CD4-positive, alpha-beta T cell treated with Interleukin-1 beta for 1 hour (primary cell): ENCODE data around the gene BGN.

Experiments used
- DNase-seq, 2 donors: peaks; one replicate each; pipeline ENCODE4 v3.0.0-alpha.2; 2020 to 2022

The BGN gene

DNA sequence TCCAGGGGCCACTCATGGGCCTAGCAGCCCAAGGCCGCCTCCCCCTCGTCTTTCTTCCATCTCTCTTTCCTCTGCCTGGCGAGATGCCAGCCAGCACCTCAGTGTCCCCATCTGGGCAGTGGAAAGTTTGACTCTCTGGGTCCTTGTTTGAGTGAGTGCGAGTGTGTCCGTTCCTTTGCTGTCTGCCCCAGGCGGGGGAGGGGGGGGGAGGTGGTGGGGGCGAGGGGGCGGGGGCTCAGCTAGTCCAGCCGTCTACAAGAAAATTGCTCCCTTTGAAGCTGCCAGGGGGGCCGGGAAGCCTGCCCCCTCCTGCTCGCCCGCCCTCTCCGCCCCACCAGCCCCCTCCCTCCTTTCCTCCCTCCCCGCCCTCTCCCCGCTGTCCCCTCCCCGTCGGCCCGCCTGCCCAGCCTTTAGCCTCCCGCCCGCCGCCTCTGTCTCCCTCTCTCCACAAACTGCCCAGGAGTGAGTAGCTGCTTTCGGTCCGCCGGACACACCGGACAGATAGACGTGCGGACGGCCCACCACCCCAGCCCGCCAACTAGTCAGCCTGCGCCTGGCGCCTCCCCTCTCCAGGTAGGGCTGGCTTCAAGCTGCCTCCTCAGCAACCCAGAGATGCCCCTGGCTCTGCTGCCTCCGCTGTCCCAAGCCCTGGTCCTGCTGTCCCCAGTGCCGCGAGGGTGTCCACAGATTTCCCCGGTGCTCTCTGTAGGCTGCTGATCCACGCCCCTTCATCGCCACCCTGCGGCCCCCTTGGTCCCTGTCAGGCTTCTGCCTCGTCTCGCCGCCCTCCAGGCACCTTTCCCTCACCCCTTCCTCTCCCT lies at the start of gene BGN:
TSS of gene BGN (plus strand) at position 440 of the 821 bp plus-strand sequence. CDS start 9,652 bp downstream, outside the sequence.
- DNase-seq, result peak in 1 of 2 donors; percentile 7

DNA sequence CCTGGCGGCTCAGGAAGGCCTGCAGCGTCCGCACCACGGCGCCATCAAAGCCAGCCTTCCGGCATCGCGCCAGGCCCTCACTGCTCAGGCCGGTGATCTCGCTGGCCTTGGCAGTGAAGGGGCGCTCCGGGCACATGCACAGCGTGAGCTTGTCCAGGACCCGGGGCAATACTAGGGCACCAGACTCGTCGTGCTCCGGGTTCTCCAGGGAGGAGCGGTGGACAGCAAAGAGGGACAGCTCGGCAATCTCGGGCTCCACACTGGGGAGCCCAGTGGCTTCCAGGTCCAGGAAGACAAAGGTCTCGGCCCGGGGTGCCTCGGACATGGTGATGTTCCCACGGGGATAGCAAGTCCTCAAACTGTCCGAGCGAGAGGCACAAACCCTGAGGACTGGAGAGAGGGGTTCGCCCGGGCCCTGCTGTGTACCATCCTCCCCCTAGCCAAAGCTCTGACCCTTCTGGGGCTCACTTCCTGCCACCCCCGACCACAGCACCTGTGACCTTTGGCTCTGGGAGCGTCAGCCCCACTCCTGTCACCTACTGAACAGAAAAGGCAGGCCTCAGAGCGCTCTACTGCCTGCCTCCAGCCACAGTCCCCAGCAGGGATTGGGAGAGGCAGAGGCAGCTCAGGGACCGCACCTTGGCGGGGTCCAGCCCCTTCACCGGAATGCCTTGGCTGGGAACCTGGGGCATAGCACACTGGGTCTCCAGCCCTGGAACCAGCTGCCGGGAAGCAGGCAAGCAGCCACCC lies 49.5 kb upstream of the BGN start:
- DNase-seq, result no peak

DNA sequence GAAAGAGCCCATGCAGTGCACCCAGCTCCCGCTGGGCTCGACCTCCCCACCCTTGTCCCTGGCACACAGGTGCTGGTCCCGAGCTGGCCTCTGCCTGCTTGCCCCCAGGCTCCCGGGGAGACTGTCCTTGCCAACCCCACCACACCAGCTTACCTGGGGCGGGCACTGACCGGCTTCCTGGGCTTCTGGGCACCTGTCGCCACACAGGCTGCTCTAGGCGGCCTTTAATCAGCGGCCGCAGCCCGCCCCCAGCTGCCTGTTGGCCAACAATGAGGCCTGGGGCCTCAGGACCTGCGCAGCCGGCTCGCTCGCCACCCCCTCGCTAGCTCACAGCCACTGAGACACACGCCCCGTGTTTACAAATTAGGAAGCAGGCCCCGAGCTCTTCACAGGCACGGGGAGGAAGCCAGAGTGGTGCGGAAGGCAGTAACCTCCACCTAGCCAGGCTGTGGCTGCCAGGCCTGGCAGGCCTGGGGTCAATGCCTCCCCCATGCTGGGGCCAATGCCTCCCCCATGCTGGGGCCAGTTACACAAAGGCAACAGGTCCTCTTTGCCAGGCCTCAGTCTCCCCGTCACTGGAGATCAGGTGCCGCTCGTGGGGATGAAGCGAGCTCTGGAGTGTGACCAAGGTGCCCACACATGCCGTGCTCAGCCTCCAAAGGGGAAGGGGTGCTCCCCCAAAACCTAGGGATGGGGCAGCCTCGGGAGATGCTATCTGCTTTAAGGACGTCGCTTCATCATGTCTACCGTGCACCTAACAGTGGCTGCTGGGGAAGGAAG lies 48.7 kb upstream of the BGN start, which contains the start of gene TREX2:
TSS of gene TREX2 (minus strand) at position 201 of the 780 bp plus-strand sequence. CDS start 626 bp downstream, outside the sequence.
- no peak for DNase-seq

DNA sequence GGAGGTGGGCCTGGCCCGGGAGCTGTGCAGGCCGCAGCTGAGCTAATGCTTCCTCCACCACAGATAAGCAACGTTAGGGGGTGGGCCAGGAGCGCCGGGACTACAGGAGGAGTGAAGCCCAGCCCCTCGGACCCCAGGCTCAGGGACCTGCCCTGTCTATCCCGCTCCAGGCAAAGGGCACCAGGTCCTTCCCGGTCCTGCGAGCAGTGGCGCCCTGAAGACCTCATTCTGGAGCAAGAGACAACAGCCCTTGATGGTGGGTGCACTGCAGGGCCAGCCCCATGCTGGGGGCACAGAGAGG lies 48.2 kb upstream of the BGN start:
- DNase-seq, result no peak

DNA sequence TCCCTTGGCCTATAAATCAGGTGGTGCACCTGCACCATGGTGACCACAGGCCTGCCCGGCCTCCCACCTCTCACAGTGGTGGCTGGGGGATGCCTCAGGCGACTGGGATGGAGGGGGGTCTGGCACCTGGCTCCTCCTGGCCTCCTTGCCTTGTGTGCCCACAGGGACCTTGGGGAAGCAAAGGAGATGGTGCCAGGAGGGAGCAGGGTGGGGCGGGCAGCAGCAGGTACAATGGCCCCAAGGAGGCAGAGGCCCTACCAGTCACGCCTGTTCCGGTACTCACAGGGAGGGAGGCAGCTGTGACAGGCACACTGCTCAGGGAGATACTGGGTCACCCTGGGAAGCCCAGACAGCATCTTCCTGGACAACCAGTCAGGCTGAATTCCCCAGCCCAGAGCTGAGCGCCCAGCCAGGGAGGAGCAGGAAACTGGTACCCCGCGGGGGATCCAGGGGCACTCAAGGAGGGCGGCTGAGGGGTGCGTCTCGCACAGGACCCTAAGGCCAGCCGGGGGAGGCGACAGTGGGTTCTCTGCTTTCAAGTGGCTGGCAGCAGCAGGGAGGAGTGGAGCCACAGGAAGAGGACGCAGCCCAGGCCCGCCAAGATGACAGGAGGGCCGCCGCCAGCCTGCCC lies 47.7 kb upstream of the BGN start:
- DNase-seq, result no peak

DNA sequence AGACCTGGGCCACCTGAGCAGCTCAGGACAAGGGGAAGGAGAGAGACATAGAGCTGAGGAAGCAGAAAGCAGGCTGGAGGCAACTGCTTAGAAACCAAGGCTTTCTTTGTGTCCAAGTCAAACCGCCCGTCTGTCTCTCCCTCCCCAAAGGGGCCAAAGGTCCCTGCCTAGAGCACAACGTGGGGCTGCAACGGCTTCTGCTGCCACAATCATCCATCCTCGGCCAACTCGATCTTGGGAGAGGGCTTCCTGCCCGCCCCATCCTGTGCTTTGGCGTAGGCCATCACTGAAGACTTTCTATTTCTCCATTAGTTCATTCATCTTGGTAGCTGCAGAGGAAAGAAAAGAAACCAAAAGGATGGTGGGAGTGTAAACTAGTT lies 47.2 kb upstream of the BGN start:
- no peak for DNase-seq

DNA sequence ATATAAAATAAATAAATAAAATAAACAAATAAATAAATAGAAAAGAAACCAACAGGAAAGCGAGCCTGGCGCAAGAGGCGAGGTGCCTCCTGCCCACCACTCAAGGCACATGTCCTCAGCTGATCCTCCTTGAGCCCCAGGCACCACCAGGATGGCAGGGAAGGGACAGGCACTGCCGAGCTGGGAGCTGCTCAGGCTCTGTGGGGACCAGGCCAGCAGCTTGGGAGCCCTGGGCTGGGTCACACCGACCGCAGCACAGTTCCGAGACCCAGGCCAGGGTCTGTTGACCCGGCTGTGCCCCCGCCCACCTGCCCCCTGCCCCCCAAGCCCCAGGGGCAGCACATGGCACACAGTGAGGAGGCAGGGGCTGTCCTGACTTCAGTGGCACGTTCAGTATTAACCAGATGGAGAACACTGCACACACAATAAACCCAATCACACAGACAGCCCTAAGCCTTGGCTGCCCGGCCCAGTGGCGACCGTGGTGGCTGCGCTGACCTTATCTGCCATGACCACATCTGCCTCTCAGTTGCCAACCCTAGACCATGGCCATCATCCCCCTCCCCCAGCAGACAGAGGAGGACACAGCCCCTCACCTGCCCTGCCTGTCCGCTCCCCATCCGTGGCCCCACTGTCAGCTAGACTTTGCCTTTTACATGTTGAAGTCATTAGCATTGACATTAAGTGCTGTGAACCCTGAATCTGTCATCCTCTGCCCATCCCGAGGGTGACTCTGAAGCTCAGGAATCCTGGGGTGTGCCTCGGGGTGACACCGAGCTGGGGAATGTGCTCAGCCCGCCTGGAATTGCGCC lies 46.0 kb upstream of the BGN start:
- DNase-seq, result no peak

DNA sequence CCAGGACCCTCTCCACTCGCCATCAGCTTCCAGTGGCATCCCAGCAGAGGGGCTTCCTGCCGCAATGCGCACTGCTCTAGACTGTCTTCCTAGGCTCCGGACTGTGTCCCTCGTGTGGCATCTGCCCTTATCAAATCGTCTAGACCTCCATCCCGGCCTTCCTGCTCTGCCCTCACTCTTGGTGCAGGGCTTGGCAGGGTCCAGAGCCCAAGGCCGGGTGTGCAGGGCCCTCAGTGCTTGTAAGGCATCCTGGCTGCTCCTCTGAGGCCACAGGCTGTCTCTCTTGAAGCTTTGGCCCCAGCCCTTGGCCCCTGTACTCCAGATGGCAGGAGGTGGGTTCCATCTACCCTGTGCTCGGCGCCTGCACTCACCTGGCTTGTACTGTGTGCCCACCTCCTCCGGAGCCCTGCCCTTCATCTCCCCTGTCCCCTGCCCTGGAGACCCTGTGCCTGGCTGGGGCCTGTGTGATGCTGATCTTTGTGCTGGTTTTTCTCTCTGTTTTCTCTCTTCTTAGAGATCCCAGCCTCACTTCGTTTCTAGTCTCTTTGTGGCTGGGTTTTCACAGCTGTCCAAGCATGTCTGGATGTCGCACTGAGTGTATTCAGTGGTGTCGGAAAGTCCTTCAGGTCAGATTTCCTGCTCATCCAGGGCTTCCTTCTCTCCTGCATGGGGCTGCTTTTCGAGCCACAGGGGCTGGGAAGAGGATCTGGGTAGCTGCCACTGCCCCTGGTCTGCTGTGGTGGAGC lies 45.2 kb upstream of the BGN start:
- no peak for DNase-seq

DNA sequence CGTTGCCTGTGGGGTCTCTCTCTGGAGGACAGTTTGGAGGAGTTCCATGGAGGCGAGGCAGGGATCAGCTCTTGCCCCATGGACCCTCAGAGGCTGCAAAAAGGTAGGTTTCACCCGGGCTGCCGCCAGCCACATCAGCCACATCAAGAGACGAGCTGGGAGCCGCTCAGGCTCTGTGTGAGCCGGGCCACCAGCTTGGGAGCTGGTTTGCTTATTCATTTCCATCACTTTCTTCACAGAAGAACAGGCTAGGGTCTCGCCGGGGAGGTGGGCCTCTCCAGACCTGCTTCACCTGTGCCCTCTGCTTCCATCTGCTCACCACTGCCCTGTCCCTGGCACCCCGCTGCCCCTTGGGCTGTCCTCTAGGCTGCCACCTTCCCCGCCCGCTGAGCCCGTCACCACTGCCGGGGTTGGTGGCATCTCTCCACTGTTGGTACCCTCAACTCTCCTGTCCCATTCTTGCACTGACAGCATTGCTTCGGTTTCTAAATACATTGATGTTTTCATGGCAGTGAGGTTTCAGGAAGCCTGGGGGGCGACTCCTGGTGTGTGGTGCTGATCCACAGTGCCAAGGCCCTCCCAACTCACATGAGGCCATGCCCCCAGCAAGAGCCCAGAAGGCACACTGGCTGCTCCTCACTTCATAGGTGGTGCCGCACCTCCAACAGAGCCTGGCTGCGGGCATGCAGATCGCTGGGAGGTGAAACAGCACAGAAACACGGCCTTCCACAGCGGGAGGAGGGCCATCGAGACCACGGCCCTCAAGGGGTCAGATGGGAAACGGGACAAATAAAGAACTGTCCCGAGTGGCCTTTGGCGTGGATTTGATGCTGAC lies 44.4 kb upstream of the BGN start:
- no peak for DNase-seq

DNA sequence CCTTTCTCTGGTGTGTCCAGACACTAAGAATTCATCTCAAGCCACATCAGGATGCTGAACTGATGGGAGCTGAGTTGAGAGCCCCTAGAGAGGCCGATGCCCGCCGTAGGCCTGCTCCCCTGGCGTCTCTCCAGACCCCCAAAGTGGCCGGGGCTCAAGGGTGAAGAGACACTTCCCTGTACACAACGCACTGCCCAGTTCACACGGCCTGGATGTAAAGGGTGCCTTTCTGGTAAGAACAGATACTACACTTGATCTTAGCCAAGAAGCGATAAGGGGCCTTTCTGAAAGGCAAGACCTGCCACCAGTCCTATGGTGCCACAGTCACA lies 43.9 kb upstream of the BGN start:
- no peak for DNase-seq

DNA sequence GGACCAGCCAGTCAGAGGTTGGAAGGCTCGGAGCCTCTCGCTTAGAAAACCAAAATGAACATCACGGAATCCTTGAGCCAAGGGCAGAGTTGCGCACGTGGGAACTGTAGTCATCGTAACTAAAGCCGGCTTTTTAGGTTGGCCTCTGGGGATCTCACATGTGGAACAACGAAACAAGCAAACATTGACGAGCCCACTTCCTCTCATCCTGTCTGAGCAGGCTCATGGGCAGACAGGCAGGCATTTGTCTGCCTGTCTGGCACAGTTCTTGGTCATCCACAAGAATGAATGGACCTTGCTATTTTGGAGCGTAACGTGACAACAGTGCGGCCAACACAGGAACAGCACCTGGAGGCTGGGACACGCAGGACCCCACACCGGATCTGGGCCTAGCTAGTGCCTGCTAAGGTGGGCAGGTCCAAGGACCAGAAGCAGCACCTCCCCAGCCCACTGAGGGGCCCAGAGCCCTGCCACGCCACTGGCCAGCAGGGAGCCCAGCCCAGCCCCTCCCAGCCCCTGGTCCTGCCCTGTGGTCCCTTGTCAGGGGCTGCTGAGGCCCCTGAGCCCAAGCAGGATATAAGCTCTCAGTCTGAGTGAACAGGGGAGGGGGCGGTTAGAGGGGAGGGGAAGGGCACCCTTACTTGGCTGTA lies 39.8 kb upstream of the BGN start:
- DNase-seq, result no peak

DNA sequence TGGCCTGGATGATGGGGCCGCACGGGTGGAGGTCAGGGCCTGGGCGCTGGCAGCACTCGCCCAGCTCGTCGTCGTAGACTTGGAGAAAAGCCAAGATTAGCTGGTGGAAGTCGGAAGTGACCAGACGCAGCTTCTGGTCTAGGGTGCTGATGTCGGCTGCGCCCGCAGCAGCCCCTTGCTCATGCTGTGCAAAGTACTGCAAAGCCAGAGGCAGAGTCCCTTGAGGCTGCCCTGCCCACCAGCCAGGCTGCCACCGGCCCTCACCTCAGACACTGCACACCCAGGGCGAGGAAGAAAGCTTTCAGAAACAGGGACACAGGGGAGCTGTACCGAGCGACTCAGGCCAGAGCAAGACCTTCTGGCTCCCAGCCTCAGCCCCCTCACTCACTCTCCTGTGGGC lies 39.2 kb upstream of the BGN start:
- DNase-seq, result no peak

DNA sequence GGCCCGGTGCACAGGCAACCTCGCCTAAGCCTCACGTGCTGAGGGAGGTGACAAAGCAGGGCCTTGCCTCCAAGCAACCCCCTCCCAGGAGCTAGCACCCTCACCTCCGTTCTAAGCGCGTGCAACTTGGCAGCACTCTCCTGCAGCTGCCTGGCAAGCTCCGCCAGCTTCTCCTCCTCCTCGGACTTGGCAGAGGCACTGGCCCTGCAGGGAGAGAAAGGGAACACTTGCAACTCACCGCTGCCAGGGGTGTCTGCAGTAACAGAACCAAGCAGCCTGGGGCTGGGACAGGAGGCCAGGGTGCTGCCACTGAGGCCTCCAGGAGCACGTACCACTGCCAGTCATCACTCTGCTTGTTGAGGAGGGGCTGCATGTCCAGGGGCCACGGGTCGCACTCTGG lies 38.6 kb upstream of the BGN start:
- no peak for DNase-seq

DNA sequence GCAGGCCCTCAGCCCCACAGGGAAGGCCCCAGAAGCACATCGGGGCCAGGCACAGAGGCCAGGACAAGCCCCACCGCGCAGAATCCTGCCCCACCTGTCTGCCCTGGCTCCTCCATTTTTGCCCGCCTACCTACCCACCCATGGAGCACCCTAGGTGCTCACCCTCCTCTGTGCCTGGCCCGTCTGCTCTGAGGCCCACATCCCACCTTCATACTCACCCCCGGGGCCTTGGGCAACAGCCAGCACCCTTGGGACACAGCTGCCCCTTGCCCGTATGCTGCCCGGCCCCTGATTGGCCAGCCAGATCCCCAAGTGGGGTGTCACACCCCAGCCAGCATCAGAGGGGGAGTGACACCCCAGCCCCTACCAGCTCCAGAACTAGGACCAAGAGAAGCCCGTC lies 38.1 kb upstream of the BGN start:
- DNase-seq, result no peak

DNA sequence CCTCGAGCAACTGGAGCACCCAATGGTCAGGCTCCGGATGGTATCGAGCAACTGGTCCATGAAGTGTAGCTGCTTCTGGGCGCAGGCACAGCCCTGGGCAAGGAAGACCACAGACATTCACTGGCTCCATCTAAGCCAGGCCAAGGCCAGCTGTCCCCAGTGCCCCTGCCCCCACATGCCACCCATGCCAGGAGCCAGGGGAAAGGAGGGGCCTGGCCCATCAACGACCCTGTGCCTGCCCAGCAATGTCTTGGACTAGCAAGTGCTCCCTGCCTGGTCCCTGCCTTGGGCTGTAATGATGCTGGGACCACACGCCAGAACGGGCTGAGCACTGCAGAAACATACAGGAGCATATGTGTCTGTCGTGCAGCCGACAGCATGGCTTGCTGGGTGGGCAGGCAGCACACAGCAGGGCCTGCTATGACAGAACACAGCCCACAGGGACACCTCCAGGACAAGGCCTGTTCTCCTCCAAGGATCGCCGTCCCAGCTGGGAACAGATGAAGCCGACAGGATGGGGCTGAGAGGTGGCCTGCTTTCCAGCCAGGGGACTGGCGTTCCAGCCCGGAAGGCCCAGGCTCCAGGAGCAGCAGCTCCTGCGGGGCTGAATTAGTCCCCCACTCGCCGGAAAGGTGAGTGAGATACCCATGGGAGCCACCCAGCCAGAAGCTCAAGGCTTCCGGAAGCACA lies 37.5 kb upstream of the BGN start:
- DNase-seq, result no peak

DNA sequence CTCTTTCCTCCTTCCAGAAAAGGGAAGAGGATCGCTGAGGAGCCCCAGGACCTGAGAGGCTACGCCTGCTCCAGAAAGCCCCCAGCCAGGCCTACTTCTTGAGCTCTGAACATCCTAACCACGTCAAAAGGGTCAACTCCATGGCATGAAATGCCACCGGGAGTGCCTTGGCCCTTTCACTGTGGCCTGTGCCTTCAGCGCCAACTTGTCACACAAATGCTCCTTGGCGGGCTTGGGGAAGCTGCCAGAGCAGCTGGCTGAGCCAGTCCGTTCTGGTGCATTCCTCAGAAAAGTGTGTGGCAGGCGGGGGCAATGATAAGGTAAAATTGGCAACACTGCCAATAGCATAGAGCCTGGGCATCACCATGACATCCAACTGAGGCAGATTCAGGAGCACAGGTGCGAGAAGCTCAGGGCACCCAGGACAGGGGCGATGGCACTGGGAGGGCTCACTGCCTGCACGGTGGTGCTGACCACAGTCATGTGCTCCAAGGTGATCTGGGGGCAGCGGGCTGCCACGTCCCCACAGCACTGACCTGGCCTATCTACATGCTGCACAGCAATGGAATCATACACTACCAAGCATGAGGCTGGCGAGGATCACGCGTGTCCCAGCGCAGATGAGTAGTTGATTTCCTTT lies 36.8 kb upstream of the BGN start:
- DNase-seq, result no peak

DNA sequence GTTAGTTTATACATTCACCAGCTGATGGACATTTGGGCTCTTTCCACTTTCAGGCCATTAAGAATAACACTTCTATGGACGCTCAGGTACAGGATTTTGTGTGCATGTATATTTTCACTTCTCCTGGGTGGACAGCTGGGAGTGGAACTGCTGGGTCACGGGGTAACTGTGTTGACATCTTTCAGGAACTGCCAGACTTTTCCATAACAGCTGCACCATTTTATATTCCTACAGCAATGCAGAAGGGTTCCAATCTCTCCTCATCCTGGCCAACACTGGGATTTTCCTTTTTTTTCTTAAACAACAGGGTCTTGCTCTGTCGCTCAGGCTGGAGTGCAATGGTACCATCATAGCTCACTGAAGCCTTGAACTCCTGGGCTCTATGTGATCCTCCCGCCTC lies 36.3 kb upstream of the BGN start:
- DNase-seq, result no peak

DNA sequence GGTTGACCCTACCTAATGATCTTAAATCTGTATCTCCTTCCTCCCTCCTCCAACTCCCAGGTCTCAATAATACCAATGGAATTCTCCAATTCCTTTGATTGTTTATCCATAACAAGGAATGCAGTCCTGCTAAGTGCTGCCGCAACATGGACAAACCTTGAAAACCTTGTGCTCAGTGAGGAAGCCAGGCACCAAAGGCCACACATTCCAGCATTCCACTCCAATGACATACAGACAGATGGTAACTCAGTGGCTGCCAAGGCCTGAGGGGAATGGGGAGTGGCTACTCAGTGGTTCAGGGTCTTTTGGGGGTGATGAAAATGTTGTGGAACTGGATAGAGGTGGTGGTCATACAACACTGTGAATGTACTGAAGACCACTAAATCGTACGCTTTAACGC lies 34.8 kb upstream of the BGN start:
- DNase-seq, result no peak

DNA sequence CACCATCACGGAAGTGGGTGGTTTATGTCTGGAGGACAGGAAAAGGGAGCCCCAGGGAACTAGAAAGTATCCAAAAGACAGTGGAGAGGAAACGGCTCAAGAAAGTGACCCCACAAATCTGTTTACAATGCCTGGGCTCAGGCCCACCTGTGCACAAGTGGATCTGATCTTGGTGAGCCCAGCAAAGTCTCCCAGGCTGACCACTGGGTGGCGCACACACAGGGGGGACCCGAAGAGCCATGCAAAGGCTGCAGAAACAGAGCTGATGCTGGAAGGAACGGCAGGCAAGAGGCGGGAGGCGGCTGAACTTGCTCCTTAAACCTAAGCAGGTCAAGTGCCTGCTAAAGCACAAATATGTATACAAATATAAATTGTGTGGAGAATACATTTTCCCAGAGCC lies 34.0 kb upstream of the BGN start:
- peak; percentile 39 to 51 for DNase-seq
